Prostate gland (tissue), 2 donors: Measurements from ENCODE around the gene SCGB1A1. TPM values are rescaled to one million over a fixed set of nuclear protein-coding genes. Genes with fewer than 3 reads are reported as not detected.
A peak's percentile ranks its signal among the peaks of the same experiment; 100 is the strongest.

Experiments used
- DNase-seq: peaks from one replicate; pipeline ENCODE4 v3.0.0-alpha.2; 2019; ENCODE audit warnings: low spot score
- H3K27ac ChIP-seq, 2 donors: fragments of 200-600 bp; sonication (generic); 2 replicates each; pipeline ENCODE4 v1.5.1; 2017 to 2019
- H3K27me3 ChIP-seq: fragments of 200-600 bp; sonication (generic); replicated peaks from 2 replicates; pipeline ENCODE4 v1.5.1; 2019; ENCODE audit not compliant: insufficient read depth
- H3K36me3 ChIP-seq, 2 donors: fragments of 200-600 bp; sonication (generic); 1 replicate in 1 of 2; 2 replicates in 1 of 2; pipeline versions ENCODE4 v1.5.1 to v1.8.1; 2017 to 2019
- H3K4me1 ChIP-seq: fragments of 200-600 bp; sonication (generic); replicated peaks from 2 replicates; pipeline ENCODE4 v1.5.1; 2019
- H3K4me3 ChIP-seq, 2 donors: fragments of 200-600 bp; sonication (generic); 2 replicates each; pipeline ENCODE4 v1.5.1; 2017 to 2019
- H3K9me3 ChIP-seq: fragments of 200-600 bp; sonication (generic); 2 replicates; pipeline ENCODE4 v1.5.1; 2017
- CTCF ChIP-seq, 4 experiments: fragments of 200-600 bp in 2 of 4; fragments of 450-650 bp in 2 of 4; sonication (generic) in 2 of 4; IDR thresholded peaks; 1 replicate in 3 of 4; 2 replicates in 1 of 4; pipeline ENCODE4 v1.5.1; 2016 to 2019; ENCODE audit warnings: antibody characterized with exemption in 4 of 4, mild to moderate bottlenecking in 2 of 4, moderate library complexity in 2 of 4
- POLR2A ChIP-seq: fragments of 450-650 bp; IDR thresholded peaks from one replicate; pipeline ENCODE4 v1.6.1; 2016; ENCODE audit warnings: antibody characterized with exemption, mild to moderate bottlenecking
- POLR2AphosphoS5 ChIP-seq: sonication (generic); formaldehyde crosslinking; IDR thresholded peaks from one replicate; pipeline ENCODE4 v1.6.1; 2017; ENCODE audit warnings: antibody characterized with exemption
- WGBS: methylation state at CpG from one replicate; pipeline ENCODE4 v1.1.5; 2018; 5-methylcytosine and 5-hydroxymethylcytosine counted together
- intact Hi-C: fragments of 100-400 bp; cut with DNase I; formaldehyde crosslinking; loops from one replicate; pipeline ENCODE4 v1.14.2; 2022
- total RNA-seq, 2 donors: library from RNA; depleted of rRNA; stranded (reverse); fragments of >200 nt; gene quantifications; one replicate each; pipeline ENCODE4 v1.1.0, GENCODE V29; 2016

Gene SCGB1A1
- total RNA-seq, 2 donors from 2014 or later, result 6.8 to 203 TPM

DNA sequence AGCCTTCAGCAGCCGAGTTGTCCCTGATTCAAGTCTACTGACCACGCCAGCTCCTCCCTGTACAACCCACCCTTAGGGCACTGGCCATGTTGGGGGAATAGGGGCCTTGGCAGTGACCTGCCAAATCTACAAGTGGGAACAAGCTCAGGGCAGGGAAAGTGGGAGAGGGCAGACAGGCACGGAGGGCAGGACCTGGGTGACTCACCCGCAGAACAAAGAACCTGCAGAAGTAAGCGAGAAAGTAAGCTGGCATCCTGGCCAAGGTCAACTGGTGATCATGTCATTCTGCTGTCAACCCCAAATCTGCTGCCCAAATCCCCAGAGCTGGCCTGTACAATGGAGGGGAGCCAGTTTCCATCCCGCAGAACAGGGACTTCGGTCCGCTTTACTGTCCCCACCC is 7.9 kb upstream of the SCGB1A1 start:
- TF ChIP-seq CTCF (IDR thresholded peaks at IDR 0.05), result no peak
- no peak for TF ChIP-seq POLR2AphosphoS5
- no peak for TF ChIP-seq POLR2A
- Histone ChIP-seq H3K27ac (no peak overlapping the region), H3K4me1 (no peaks in the 10 kb centered on the region), H3K27me3 (no peaks in the 10 kb centered on the region), H3K36me3 (no peaks in the 10 kb centered on the region), H3K4me3 (no peak overlapping the region), H3K9me3 (no peaks in the 10 kb centered on the region)
- intact Hi-C loops, result no loop called here
- WGBS, result 48% methylated on average over 8 of the region's 8 CpGs
- no peak for DNase-seq

- TF ChIP-seq CTCF (IDR thresholded peaks at IDR 0.05), result no peak
- no peak for TF ChIP-seq POLR2AphosphoS5
- TF ChIP-seq POLR2A, result no peak
- H3K27ac ChIP-seq, result no peak overlapping the region
- H3K4me3 ChIP-seq, result no peak overlapping the region
- H3K36me3 ChIP-seq, result no peaks in the 10 kb centered on the region
- DNase-seq, result no peak
- no peaks in the 10 kb centered on the region for H3K9me3 ChIP-seq
- WGBS, result 70% methylated on average over 5 of the region's 5 CpGs
- intact Hi-C loops, result no loop called here
- no peaks in the 10 kb centered on the region for H3K27me3 ChIP-seq
- H3K4me1 ChIP-seq, result no peaks in the 10 kb centered on the region
These were observed 7.3 kb upstream of the SCGB1A1 start for GRCh38 chr11:62411524-62411923.

DNA sequence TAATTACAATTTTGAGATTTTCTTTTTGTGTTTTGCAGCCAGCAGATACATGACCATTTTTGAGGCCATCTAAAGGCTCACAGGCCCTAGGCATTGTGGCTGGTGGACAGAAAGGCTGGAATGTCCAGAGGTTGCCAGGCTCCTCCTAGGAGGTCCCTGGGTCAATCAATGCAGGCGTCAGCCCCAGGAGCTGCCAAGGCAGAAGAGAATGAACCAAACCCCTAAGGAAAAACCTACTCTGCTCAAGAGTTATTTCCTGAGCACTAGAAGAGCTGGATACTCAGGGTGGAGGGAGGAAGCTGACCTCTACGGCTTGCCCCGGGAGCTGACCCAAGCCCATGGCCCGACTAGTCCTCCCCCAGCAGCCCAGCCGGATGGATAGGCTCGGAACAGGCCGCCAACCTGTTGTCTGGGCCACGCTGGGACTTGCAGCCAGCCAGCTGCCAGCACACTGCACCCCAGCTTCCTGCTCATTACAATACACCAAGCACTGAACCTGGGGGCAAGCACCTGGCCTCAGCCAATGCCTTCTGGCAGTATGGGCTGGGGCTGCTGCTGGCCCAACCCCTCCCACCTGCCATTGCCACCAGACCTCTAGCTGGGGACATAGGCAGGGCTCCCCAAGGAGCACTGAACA is 5.7 kb upstream of the SCGB1A1 start:
- Histone ChIP-seq H3K9me3 (no peaks in the 10 kb centered on the region), H3K4me1 (no peaks in the 10 kb centered on the region), H3K27me3 (no peaks in the 10 kb centered on the region), H3K27ac (no peak overlapping the region), H3K36me3 (no peaks in the 10 kb centered on the region), H3K4me3 (no peak overlapping the region)
- no peak for TF ChIP-seq POLR2AphosphoS5
- TF ChIP-seq POLR2A, result no peak
- TF ChIP-seq CTCF (IDR thresholded peaks at IDR 0.05), result no peak
- no peak for DNase-seq
- WGBS, result 64% methylated on average over 8 of the region's 8 CpGs
- intact Hi-C loops, result no loop called here

GRCh38 chr11:62416596-62416995 is 2.2 kb upstream of the SCGB1A1 start:
- Histone ChIP-seq H3K9me3 (no peaks in the 10 kb centered on the region), H3K4me3 (no peak overlapping the region), H3K36me3 (no peaks in the 10 kb centered on the region), H3K27me3 (no peaks in the 10 kb centered on the region), H3K27ac (no peak overlapping the region), H3K4me1 (no peaks in the 10 kb centered on the region)
- no peak for DNase-seq
- TF ChIP-seq POLR2A (no peak), POLR2AphosphoS5 (no peak), CTCF (IDR thresholded peaks at IDR 0.05) (no peak)
- intact Hi-C loops, result no loop called here
- WGBS, result 84% methylated on average over 12 of the region's 12 CpGs

DNA sequence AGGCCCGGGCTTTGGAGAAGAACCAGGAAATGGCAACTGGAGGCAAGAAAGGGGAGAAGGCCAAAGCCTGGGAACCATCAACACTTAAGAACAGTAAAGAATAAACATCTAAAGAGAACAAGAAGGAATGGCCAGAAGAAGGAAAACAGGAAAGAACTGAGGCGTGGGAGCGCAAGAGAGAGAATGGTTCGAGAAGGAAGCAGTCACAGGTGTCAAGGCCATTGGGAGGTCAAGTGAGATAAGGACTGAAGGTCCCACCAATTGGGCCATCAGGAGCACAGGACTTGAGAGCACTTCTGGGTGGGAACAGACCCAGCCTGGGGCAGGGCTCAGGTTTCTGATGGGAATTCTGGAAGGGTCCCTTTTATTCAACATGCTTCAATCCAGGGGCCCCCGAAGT is 697 bp upstream of the SCGB1A1 start:
- H3K9me3 ChIP-seq, result no peaks in the 10 kb centered on the region
- no peaks in the 10 kb centered on the region for H3K36me3 ChIP-seq
- 71% methylated on average over 5 of the region's 5 CpGs for WGBS
- H3K27ac ChIP-seq, result no peak overlapping the region
- no peaks in the 10 kb centered on the region for H3K27me3 ChIP-seq
- intact Hi-C loops, result no loop called here
- peak; percentile 9 for TF ChIP-seq POLR2AphosphoS5
- TF ChIP-seq CTCF (IDR thresholded peaks at IDR 0.05), result no peak
- DNase-seq, result no peak
- no peak overlapping the region for H3K4me3 ChIP-seq
- H3K4me1 ChIP-seq, result no peaks in the 10 kb centered on the region
